Measurements from ENCODE around the gene CTRL.
"Not testable (repeated sequence)": the region's sequence is repeated elsewhere in the genome, so short reads cannot be mapped to it uniquely, and the experiment has no call there.

CTRL gene

GRCh38 chr16:67922740-67923139 lies 8.9 kb downstream of the CTRL start:
- no peak for DNase-seq

DNA sequence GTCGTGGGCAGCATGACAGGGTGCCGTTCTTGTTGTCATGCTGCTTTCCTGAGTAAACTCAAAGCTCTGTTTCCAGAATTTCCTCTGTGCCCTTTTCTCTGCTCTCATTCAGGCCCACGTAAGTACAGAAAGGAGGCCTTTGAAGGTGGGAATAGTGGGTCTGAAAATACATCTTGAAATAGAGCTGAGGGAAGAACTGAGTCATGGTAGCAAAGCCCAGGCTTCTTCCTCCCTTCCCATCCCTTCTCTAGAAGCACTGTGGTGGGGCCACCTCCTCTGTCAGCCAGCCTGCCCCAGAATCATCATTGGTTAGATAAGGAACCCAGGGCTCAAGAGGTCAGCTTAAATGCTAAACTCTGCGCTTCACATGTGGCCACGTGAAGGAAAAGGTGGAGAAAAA lies 9.4 kb downstream of the CTRL start:
- no peak for DNase-seq

- DNase-seq: no peak
Observed at GRCh38 chr16:67919622-67920221, 11.9 kb downstream of the CTRL start.

DNA sequence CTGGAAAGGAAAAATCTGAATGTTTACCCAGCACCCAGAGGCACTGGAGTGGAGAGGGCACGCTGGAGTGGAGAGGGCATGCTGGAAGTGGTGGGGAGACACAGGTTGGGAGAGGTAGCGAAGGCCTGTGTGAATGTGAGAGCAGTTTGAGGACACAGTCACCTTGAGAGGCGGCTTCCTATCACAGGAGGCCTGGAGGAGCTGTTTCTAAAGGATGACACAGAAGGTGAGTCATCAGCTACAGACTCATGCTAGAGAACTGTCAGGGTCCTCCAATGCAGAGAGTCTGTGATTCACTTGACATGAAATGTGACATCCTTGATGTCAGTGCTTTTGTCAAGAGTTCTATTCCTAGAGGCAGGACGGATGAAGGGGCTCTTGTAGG lies 13.8 kb downstream of the CTRL start:
- no peak for DNase-seq

GRCh38 chr16:67917140-67917851 lies 14.4 kb downstream of the CTRL start:
- no peak for DNase-seq

- DNase-seq: no peak
Observed at GRCh38 chr16:67915831-67916723, 15.6 kb downstream of the CTRL start.

- DNase-seq: not testable (repeated sequence)
Observed at GRCh38 chr16:67915496-67915769, 16.2 kb downstream of the CTRL start.

- DNase-seq: no peak
Observed at GRCh38 chr16:67914758-67915495, 16.7 kb downstream of the CTRL start.

DNA sequence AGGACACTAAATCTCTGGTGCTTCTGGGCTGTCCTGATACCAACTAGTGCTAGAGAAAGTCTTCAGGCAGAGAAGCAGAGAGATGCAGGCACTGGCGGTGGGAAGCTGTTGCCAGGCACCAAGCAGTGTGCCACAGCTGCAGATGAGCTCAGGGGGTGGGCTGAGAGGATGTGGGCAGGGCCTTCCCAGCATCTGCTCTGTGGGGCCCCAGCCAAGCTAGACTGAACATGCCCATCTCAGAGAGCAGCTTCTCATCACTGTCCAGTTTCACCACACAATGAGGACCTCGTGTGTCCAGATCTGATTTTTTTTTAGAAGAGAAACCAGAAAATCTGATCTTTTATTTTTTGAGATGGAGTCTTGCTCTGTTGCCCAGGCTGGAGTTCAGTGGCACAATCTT lies 21.5 kb downstream of the CTRL start:
- DNase-seq: no peak

DNA sequence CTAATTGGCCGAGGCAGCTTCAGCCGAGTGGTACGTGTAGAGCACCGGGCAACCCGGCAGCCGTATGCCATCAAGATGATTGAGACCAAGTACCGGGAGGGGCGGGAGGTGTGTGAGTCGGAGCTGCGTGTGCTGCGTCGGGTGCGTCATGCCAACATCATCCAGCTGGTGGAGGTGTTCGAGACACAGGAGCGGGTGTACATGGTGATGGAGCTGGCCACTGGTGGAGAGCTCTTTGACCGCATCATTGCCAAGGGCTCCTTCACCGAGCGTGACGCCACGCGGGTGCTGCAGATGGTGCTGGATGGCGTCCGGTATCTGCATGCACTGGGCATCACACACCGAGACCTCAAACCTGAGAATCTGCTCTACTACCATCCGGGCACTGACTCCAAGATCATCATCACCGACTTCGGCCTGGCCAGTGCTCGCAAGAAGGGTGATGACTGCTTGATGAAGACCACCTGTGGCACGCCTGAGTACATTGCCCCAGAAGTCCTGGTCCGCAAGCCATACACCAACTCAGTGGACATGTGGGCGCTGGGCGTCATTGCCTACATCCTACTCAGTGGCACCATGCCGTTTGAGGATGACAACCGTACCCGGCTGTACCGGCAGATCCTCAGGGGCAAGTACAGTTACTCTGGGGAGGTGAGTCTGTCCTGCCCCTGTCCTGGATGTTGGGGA lies 22.5 kb downstream of the CTRL start:
- no peak for DNase-seq

GRCh38 chr16:67907397-67908180 lies 24.1 kb downstream of the CTRL start:
- no peak for DNase-seq

- DNase-seq: no peak
Observed at GRCh38 chr16:67902831-67903230, 28.8 kb downstream of the CTRL start.

GRCh38 chr16:67901734-67902133 lies 29.9 kb downstream of the CTRL start:
- no peak for DNase-seq

- no peak for DNase-seq
Observed at GRCh38 chr16:67897231-67897630, 34.4 kb downstream of the CTRL start.

DNA sequence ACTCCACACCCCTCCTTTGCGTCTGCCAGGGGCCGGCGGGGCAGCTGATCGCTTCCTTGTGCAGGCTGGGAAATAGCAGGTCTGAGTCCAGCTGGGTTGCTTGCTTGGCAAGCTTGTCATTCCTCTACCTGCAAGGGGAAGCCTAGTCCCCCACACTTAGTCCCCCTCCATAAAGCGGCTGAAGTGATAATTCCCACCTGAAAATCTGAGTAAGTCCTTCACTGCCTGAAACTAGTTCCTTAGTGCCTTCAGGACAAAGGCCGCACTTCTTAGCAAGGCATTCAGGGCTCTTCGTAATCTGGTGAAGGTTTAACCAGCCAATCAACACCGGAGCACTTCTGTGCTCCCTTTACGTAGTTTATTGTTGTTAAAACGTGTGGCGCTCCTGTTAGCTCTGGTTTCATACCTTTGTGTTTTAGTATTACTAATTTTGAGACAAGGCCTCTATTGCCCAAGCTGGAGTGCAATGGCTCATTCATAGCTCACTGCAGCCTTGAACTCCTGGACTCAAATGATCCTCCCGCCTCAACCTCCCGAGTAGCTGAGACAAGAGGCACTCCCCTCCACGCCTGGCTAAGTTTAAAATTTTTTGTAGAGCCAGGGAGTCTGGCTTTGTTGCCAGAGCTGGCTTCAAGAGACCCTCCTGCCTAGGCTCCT lies 37.8 kb downstream of the CTRL start:
- DNase-seq: peak in 1 of 2 donors; percentile 11

DNA sequence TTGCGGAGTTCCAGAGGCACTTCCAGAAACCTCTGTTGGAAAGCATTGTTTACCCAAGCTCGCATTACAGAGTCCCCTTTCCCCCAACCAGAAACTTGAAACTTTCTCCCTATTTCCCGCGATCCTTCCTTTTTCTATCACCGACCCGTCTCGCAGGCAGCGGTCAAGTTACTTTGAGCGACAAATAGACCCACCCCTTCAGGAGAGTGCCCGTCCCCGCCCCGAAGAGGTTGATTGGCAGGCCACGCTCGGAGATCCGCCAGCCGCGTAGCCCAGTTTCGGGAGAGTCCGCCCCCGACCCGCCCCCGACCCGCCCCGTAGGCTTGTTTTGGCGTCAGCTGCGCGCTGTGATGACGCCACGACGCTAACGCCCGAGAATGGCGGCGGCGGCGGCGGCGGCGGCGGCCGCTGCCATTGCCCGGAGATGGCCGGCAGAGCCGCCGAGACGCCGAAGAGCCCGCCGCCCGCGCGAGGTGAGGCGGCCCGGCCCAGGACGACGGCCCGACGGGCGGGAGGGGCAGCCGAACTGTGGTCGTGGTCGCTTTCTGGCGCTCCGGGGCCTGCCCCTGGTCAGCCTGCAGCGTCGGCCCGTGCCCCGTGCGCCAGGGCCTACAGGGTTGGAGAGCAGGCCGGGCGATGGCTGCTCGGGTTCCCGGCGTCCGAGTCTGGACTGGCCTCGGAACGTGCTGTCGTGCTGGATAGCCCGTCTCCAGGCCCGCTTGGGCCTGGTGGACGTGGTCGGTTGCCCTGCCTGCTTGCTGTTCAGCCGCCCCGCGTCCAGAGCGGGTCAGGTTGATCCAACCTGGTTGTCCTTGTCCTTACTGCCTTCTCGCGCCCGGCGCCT lies 38.5 kb downstream of the CTRL start, which contains the start of gene PSKH1:
TSS of gene PSKH1 (plus strand) at position 356 of the 844 bp plus-strand sequence. CDS start 15,496 bp downstream, outside the sequence.
- peak; percentile 92 to 94 for DNase-seq

DNA sequence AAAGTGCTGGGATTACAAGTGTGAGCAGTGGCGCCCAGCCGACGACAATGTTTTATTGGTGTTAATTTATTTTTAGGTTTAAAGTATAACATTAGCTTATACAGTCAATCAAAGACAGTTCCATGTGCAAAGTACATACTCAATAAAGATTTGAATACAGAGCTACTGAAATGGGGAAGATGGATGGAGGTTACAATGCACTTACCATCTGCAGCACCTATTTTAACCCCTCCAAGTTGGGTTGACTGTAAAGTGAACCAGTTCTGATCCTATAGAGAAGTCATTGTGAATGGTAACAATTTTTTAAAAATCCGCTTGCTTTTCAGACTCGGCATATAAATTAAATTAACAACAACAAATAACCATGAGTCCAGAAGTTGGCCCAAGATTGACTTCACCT lies 39.3 kb downstream of the CTRL start:
- no peak for DNase-seq

DNA sequence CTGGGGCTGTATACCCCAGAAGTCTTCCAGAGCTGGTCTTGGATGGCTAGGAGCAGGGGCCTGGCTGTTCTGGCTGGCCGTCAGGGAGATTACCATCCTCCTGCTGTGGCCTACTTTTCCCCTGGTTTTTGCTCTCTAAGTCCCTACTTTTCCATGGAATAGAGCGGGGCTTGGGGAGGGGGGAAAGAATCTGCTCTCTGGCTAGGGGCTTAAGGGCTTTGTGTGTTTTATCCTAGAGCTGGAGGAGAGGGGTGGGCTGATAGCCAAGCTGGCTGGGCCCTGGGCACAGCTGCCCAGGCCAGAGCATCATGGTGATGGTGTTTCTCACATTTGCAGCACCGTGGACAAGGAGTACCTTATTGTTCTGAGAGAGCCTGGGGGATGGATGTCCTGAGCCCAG lies 43.3 kb downstream of the CTRL start:
- no peak for DNase-seq

GRCh38 chr16:67886387-67886786 lies 45.3 kb downstream of the CTRL start:
- no peak for DNase-seq

GRCh38 chr16:67885976-67886375 lies 45.7 kb downstream of the CTRL start:
- DNase-seq: no peak

Data from CD4-positive, alpha-beta T cell treated with Interferon alpha-2 for 1 hour (primary cell).